PFSK-1 (cell line): Measurements from ENCODE around the gene ANO1.

Experiments used
- FOXP2 ChIP-seq: optimal IDR thresholded peaks from 2 replicates; pipeline ENCODE3; 2011; ENCODE audit warnings: borderline replicate concordance, control low read depth, inconsistent platforms; ENCODE audit not compliant: insufficient read depth; ENCODE audit errors: extremely low read length, extremely low read depth
- POLR2AphosphoS5 ChIP-seq: IDR thresholded peaks from 2 replicates; pipeline ENCODE4 v1.6.1; 2012; ENCODE audit warnings: low read depth, mild to moderate bottlenecking, control low read depth, low read length, moderate library complexity
- REST ChIP-seq, 2 experiments: IDR thresholded peaks; 2 replicates each; pipeline versions ENCODE4 v1.6.1 to v1.8.0; 2011 to 2012; ENCODE audit warnings: low read depth in 2 of 2, low read length in 2 of 2, control low read depth in 1 of 2, inconsistent platforms in 1 of 2, mild to moderate bottlenecking in 1 of 2, moderate library complexity in 1 of 2; ENCODE audit not compliant: insufficient read depth in 1 of 2
- SIN3A ChIP-seq: IDR thresholded peaks from 2 replicates; pipeline ENCODE4 v1.6.1; 2012; ENCODE audit warnings: mild to moderate bottlenecking, low read length, moderate library complexity, borderline replicate concordance; ENCODE audit not compliant: insufficient read depth
- TAF1 ChIP-seq: IDR thresholded peaks from 2 replicates; pipeline ENCODE4 v1.6.1; 2012; ENCODE audit warnings: low read length, control low read depth, borderline replicate concordance; ENCODE audit not compliant: insufficient read depth

- no peak for TF ChIP-seq SIN3A
- TF ChIP-seq TAF1 = no peak
- no peak for TF ChIP-seq POLR2AphosphoS5
- no peak for TF ChIP-seq REST (IDR thresholded peaks at IDR 0.05; ENCODE audit: insufficient read depth in 1 of 2, low read depth in 2 of 2, low read length in 2 of 2)
- TF ChIP-seq FOXP2 = no peak
Observed at GRCh38 chr11:70066136-70066520, 12.0 kb upstream of the ANO1 start.
